Lower leg skin (tissue), 4 donors: ENCODE results near the gene MSMP. TPM values are rescaled to one million over a fixed set of nuclear protein-coding genes. Genes with fewer than 3 reads are reported as not detected.
A peak's percentile ranks its signal among the peaks of the same experiment; 100 is the strongest.

Source experiments
- DNase-seq, 2 donors: peaks; one replicate each; pipeline ENCODE4 v3.0.0-alpha.2; 2019; ENCODE audit warnings: low spot score in 2 of 2
- H3K4me3 ChIP-seq: fragments of 200-600 bp; sonication (generic); 2 replicates; pipeline ENCODE4 v1.5.1; 2017; ENCODE audit warnings: mild to moderate bottlenecking, low read depth; ENCODE audit not compliant: poor library complexity, severe bottlenecking
- CTCF ChIP-seq, 3 donors: fragments of 450-650 bp; IDR thresholded peaks; one replicate each; pipeline ENCODE4 v1.5.1; 2016; ENCODE audit warnings: antibody characterized with exemption in 3 of 3, mild to moderate bottlenecking in 3 of 3, moderate library complexity in 2 of 3
- POLR2A ChIP-seq, 2 donors: fragments of 450-650 bp; IDR thresholded peaks; one replicate each; pipeline ENCODE4 v1.6.1; 2016 to 2017; ENCODE audit warnings: antibody characterized with exemption in 2 of 2, mild to moderate bottlenecking in 1 of 2, moderate library complexity in 1 of 2
- WGBS, 2 donors: methylation state at CpG; one replicate each; pipeline ENCODE4 v1.1.5; 2018; 5-methylcytosine and 5-hydroxymethylcytosine counted together
- intact Hi-C: fragments of 100-400 bp; cut with DNase I; formaldehyde crosslinking; loops from one replicate; pipeline ENCODE4 v1.15.0; 2023; ENCODE audit warnings: low total_unique reads
- total RNA-seq, 4 donors: library from RNA; depleted of rRNA; stranded (reverse); fragments of >200 nt; gene quantifications; one replicate each; pipeline ENCODE4 v1.1.0, GENCODE V29; 2016

The MSMP gene
- total RNA-seq, 4 donors from 2014 or later = 0.55 to 2.8 TPM; not detected in 2

- WGBS, 2 donors = 0% methylated on average over 14 to 27 of the region's 69 CpGs
These were observed 5.1 kb downstream of the MSMP start, which contains the start of the genes GBA2 and RGP1 for GRCh38 chr9:35748858-35749514. TSS of gene GBA2 (minus strand) at chr9:35749228. CDS start at chr9:35748704, 524 bp downstream. TSS of gene RGP1 (plus strand) at chr9:35749287. CDS start at chr9:35749756, 469 bp downstream.

GRCh38 chr9:35748242-35748857, 5.7 kb downstream of the MSMP start:
- no peak for DNase-seq
- 0% methylated on average over 16 to 19 of the region's 24 CpGs for WGBS, 2 donors
- intact Hi-C loops = no loop called here
- H3K4me3 ChIP-seq = peak overlapping the region; percentile 80
- TF ChIP-seq POLR2A (IDR thresholded peaks at IDR 0.05) (no peak), CTCF (IDR thresholded peaks at IDR 0.05) (no peak)

More at GRCh38 chr9:35748858-35749514, 5.1 kb downstream of the MSMP start, which contains the start of the genes GBA2 and RGP1:
- intact Hi-C loops = no loop called here
- peak in 1 of 2 donors; percentile 94 for DNase-seq
- H3K4me3 ChIP-seq = peak within 1 kb of the TSS; percentile 80
- TF ChIP-seq CTCF (IDR thresholded peaks at IDR 0.05) (no peak), POLR2A (IDR thresholded peaks at IDR 0.05) (no peak)

- no peak for DNase-seq
- no peak overlapping the region for H3K4me3 ChIP-seq
- WGBS, 2 donors = 38 to 40% methylated on average over 3 of the region's 3 CpGs
- intact Hi-C loops = no loop called here
- TF ChIP-seq CTCF (IDR thresholded peaks at IDR 0.05) (no peak), POLR2A (IDR thresholded peaks at IDR 0.05) (no peak)
These were observed 7.5 kb downstream of the MSMP start for GRCh38 chr9:35746583-35746982.

- H3K4me3 ChIP-seq = no peak overlapping the region
- 47 to 62% methylated on average over 1 of the region's 1 CpG for WGBS, 2 donors
- DNase-seq = no peak
- TF ChIP-seq CTCF (IDR thresholded peaks at IDR 0.05) = no peak
- TF ChIP-seq POLR2A (IDR thresholded peaks at IDR 0.05) = no peak
- intact Hi-C loops = no loop called here
These were observed 8.5 kb downstream of the MSMP start for GRCh38 chr9:35745569-35745968.

- TF ChIP-seq POLR2A (IDR thresholded peaks at IDR 0.05) (no peak), CTCF (IDR thresholded peaks at IDR 0.05) (no peak)
- WGBS, 2 donors = 86 to 92% methylated on average over 8 of the region's 8 CpGs
- peak in 1 of 2 donors; percentile 71 for DNase-seq
These were observed 10.1 kb downstream of the MSMP start for GRCh38 chr9:35743880-35744518.

More at GRCh38 chr9:35743880-35744518, 10.1 kb downstream of the MSMP start:
- no peak overlapping the region for H3K4me3 ChIP-seq
- intact Hi-C loops = no loop called here
